Head of caudate nucleus (tissue), 42 donors: Measurements from ENCODE around the gene SNORC.
A peak's percentile ranks its signal among the peaks of the same experiment; 100 is the strongest.
"Not testable (repeated sequence)": the region's sequence is repeated elsewhere in the genome, so short reads cannot be mapped to it uniquely, and the experiment has no call there.

Source experiments
- DNase-seq, 42 donors: peaks; one replicate each; pipeline versions ENCODE4 v3.0.0 to v3.0.0-alpha.2; 2020 to 2021; ENCODE audit warnings: mixed read lengths in 7 of 42
- intact Hi-C: fragments of 100-400 bp; cut with DNase I; formaldehyde crosslinking; loops from one replicate; pipeline ENCODE4 v1.15.0; 2022

SNORC gene

DNA sequence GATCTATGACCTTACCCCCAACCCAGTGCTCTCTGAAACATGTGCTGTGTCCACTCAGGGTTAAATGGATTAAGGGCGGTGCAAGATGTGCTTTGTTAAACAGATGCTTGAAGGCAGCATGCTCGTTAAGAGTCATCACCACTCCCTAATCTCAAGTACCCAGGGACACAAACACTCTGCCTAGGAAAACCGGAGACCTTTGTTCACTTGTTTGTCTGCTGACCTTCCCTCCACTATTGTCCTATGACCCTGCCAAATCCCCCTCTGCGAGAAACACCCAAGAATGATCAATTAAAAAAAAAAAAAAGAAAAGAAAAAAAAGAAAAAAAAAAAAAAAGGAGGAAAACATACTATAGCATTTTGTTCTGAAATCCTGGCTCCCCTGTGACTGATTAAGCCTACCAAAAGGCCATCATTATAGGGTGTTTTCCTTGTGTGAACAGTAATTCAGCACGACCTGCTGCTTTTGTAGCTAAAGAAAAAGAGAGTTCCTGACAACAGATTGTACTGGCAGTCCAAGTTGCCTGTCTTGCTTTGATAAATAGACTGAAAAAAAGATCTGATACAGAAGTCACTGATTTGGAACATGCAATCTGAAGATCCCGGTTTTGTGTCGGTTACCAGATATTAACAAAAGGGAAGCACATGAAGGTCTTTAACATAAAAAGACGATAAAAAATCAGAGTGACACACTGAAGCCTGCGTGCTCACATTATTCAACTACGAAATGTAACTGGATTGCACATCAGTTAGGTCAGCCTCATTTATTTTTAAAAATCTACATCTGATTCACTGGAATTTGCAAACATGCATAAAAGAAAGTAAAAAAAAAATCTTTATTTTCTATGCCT, 37.0 kb downstream of the SNORC start:
- peak in 5 of 42 donors; percentile 0 to 33 (median 3) for DNase-seq
- intact Hi-C loops = not testable (repeated sequence)

DNA sequence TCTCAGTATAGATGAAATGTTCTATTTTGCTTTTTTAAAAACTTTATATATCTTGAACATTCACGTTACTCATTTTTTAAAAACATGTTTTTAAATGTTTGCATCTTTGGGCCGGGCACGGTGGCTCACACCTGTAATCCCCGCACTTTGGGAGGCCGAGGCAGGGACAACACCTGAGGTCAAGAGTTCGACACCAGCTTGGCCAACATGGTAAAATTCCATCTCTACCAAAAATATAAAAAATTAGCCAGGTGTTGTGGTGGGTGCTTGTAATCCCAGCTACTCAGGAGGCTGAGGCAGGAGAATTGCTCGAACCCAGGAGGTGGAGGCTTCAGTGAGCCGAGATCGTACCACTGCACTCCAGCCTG, 37.6 kb downstream of the SNORC start:
- intact Hi-C loops = not testable (repeated sequence)

DNA sequence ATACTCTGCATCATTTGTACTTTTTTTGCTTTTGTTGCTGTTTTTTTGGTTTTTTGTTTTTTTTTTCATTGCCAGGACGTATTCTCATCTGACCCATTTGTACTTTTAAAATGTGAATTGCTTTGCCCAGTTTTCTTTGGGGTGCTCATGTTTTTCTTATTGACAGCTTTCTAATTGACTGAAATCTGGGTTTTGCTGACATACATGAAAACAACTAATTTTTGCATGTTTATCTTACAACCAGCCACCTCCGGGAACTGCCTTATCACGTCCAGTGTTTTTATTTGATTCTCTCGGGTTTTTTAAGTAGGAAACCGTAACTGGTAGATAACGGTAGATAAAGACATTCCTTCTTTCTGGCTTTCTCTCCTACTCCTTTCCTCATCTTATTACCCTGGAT, 38.6 kb downstream of the SNORC start:
- DNase-seq = peak in 1 of 42 donors; percentile 2
- intact Hi-C loops = no loop called here

More for the DNA sequence above, 37.6 kb downstream of the SNORC start:
- peak in 8 of 42 donors; percentile 3 to 45 (median 11) for DNase-seq

DNA sequence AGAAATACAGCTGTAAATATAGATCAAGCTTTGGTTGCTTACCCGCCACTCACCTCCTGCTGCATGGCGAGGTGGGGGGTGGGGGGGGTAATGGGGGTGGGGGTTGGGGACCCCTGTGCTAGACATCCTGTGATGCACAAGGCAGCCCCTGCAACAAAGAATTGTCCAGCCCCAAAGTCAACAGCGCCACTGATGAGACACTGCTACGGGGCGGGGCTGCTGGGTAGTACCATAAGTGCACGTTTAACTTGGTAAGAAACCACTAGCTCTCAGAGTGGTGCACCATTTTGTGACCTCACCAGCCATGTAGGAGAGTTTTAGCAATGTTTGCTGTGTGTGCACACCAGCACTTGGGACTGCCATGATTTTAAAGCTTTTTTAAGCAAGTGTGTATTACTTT, 40.3 kb downstream of the SNORC start:
- intact Hi-C loops = no loop called here

DNA sequence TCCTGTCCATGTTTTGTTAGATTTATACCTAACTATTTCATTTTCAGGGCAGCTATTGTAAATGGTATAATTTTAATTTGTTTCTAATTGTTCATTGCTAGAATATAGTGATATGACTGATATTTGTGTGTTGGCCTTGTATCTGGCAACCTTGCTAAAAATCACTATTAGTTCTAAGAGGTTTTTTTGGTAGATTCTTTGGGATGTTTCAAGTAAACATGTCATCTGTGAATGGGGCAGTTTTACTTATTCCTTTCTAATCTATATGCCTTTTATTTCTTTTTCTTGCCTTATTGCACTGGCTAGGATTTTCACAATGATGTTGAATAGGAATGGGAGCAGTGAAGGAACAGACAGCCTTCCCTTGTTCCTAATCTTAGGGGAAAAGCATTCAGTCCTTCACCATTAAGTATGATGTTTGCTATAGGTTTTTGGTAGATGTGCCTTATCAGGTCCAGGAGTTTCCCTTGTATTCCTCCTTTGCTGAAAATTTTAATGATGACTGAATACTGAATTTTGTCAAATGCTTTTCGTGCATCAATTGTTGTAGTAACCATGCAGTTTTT, 41.7 kb downstream of the SNORC start:
- intact Hi-C loops = no loop called here
- DNase-seq = no peak

More for the DNA sequence above, 40.3 kb downstream of the SNORC start:
- DNase-seq = peak in 8 of 42 donors; percentile 2 to 32 (median 13)

DNA sequence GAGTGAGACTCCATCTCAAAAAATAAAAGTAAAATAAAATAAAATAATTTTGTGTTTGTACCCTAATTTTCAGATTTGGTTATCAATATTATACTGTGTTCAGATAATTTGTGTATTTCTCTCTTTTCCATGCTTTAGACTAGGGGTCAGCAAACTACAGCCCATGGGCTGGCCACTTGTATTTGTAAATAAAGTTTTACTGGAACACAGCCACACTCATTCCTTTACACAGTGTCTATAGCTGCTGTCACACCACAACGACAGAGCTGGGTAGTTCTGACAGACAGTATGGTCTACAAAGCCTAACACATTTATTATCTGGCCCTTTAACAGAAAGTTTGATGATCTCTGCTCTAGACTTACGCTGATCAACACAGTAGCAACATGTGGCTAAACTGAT, 43.8 kb downstream of the SNORC start:
- DNase-seq = peak in 3 of 42 donors; percentile 3 to 11 (median 4)
- intact Hi-C loops = no loop called here

DNA sequence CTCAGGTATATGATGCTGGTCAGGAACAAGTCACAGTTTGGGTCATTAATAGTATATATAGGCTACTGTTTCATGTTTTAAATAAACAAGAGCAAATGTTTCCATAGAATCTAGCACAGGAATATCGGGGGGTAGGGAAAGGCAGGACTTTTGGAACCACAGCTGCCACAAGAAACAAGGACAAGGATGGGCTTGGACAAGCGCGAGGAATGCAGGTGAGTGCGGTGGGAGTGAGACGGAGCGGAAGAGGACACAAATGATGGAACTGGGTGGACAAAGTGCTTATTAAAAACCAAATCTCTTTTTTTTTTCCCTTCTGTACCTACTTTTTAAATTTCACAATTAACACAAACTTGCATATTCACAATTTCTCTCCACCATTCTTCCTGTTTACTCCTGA, 49.1 kb downstream of the SNORC start:
- intact Hi-C loops = no loop called here
- DNase-seq = peak in 5 of 42 donors; percentile 4 to 31 (median 14)

DNA sequence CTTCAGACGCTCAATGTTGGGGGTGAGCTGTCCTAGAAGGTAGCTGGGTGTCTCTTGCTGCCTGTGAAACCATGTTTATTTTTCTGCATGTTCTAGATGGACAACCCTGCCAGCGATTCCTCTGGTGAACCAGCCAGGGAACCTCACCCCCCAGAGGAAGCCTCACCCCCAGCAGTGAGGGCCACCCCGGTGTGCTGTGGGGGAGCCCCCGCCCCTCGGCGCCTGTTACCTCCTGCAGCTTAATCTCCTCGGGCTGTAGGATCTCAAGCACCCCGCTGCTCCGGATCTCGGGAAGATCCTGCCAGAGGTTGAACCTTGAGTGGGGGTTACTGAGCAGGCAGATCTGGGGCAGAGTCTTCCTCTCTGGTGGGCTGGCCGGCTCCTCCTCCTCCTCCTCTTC, 50.0 kb downstream of the SNORC start:
- intact Hi-C loops = no loop called here
- DNase-seq = peak in 4 of 42 donors; percentile 11 to 43 (median 32)

DNA sequence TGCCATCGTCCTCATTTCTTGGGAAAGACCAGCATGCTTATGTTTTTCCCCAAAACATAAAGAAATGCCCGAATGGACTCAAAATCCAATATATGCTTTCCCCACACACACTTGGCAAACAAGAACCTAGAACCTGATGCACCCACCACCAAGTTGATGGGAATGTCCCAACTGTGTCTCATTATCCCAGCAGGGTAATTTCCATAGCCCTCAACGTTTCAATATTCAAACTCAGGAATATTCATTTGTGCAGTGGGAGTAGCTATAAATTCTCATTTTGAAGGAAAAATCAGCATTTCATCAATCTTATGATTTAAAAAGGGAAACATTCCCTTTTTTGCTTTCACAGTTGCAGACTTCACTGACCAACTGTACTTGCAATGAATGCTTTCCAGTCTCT, 50.7 kb downstream of the SNORC start:
- intact Hi-C loops = no loop called here
- peak in 1 of 42 donors; percentile 13 for DNase-seq

DNA sequence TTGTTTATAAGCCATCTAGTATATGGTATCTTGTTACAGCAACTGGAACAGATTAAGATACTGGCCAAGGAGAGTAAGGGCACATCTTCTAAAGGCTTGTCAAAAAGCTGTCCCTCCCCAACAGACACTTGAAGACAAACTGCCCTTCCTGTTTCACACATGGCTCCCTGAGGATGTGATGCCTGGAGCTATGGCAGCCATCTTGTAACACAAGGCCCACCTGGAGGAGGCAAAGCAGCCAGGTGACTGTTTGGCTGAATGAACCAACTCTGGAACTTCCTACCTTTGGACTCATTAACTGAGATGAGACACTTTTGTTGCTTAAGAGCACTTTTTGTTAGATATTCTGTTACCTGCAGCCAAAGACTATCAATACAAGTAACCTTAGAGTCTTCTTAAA, 54.4 kb downstream of the SNORC start:
- DNase-seq = peak in 2 of 42 donors; percentile 10 to 32
- intact Hi-C loops = no loop called here

DNA sequence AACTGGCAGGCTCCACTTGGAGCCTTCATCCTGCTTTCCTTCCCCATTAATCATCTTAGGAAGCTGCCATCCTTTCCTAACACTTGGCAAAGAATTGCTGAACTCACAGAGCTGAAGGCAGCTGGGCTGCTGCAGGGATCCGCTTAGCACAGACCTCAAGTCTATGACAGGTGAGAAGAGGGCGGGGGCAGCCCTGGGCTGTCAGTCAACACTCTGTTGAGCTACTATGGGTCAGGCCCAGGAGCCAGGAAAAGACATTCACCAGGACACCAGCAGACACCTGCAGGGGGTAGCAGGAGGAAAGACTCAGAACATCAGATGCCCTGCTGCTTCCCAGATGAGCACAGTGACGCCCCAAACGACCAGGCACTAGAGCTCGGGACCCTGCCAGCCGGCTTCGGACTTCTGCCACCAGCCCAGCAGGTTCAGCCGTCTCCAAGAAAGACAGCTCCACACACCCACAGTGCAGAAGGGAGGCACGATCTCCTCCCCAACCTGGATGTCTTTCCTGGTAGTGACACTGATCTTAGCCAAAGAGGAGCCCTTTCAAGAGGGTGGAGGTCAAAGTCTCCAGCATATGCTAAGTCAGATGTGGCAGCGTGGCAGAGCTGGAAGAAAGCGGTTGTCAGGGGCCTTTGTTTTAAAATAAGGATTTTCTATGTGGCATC, 55.2 kb downstream of the SNORC start:
- peak in 23 of 42 donors; percentile 42 to 80 (median 57) for DNase-seq
- intact Hi-C loops = no loop called here

DNA sequence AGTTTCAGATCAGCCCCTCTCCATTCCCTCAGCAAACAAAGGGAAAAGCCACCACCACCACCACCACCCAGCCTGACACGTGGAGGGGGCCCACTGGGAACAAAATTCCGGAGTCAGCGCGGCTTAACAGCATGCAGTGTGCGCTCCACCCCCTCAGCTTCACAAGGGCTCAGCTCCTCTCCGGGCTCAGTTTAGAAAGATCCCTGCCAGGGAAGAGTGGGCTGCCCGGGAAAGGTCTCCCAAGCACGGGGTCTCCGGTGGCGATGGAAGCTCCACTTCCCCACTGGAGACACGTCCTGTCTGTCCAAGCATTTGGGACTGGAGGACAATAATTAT, 55.7 kb downstream of the SNORC start:
- DNase-seq = peak in 36 of 42 donors; percentile 24 to 85 (median 58)
- intact Hi-C loops = no loop called here

DNA sequence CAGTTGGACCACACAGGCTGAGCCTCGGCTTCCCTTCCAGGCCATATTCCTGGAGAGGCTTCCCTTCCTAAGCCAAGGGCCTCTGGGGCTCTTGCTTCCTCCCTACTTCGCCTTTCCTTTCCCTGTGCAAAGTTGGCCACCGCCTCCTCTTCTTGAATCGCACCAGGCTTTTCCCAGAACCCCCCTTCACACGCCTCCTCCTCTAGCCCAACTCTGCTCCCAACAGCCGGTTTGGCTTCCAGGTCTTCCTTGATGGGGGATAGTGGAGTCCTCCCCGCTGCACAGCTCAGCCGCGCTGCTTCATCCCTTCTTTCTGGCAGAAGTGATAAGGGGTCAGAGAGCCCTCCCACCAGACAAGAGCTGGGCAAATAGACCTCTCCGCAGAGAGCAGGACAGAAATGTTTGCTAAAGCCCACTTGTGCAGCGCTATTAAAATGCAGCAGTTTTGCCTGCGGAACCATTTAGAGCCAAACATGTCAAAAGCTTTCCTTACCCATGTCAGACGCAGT, 56.4 kb downstream of the SNORC start:
- peak in 4 of 42 donors; percentile 24 to 59 (median 43) for DNase-seq
- intact Hi-C loops = no loop called here

DNA sequence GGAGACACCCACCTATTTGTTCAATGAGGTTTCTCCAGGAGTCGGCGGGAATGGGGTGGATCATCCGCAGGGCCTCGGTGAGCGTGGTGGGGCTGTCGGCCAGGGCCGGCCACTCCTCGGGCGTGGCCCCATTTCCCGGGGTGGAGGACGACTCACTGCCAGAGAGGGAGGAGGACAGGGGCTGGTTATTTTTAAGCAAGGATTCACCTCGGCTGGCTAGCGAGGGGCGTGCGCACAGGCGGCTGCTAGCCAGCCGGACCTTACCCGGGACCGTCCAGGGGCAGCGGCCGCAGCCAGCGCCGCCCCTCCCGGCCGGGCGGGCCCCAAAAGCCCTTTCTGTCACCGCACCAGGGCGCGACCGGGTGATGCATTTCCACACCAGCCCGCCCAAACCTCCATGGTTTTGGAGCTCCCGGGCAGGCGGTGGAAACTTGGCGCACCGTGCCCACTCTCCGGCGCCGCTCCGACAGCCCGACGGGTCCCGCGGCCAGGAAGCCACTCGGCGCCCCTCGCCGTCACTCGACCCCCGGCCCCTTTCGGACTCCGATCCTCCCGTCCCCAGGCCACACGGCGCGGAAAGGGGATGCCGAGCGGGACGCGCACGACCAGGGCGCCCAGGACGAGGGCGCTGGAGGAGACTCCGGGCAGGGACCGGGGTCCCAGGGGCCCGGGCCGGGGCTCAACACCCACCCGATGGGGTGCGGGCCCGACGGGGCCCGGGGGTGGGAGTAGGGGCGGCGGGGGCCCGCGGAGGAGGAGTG, 57.1 kb downstream of the SNORC start:
- intact Hi-C loops = no loop called here

DNA sequence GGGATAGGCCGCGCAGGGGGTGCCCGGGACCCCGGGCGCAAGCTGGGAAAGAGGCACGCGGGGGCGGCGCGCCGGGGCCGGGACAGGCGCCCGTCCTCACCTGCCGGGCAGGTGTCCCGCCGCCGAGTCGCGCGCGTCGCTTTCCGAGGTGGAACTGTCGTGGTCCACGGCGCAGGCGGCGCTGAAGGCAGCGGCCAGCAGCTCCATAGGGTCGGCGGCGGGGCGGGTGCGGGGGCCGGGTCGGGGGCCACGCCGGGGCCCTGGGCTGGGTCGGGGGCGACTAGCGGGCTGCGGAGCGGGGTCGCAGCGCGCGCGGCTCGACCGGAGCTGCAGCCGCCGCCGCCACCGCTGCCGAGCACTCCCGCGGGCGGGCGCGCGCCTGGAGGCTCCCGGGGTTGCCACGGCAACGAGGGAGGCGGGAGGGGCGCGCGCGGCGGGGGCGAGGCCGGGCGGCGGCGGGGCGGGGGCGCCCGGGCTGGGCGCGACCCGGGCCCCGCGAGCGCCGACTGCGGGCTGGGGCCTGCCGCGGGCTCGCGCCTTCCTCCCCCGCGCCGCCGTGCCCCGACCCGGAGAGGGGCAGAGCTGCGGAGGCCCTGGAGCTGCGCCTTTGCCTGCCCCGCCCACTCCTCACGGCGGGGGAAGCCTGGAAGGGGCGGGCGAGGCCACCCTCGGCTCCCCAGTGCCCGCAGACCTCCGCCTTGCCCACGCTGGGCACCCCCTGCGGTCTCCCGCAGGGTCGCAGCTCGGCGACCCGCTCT, 57.9 kb downstream of the SNORC start:
- intact Hi-C loops = no loop called here
- peak in 38 of 42 donors; percentile 49 to 84 (median 69) for DNase-seq

More for the DNA sequence above, 57.1 kb downstream of the SNORC start:
- peak in 2 of 42 donors; percentile 20 to 40 for DNase-seq
